CD14-positive monocyte (primary cell): ENCODE measurements around the gene TMPRSS15. TPM values are rescaled to one million over a fixed set of nuclear protein-coding genes. Genes with fewer than 3 reads are reported as not detected.
A peak's percentile ranks its signal among the peaks of the same experiment; 100 is the strongest.

Source experiments
- DNase-seq, 3 donors: peaks; one replicate each; pipeline ENCODE4 v3.0.0-alpha.2; 2011 to 2022
- H2AFZ ChIP-seq: 2 replicates; pipeline ENCODE4 v1.6.0; 2012; ENCODE audit warnings: mild to moderate bottlenecking, low read depth, low read length, inconsistent platforms; ENCODE audit not compliant: insufficient read depth, poor library complexity, severe bottlenecking
- H3K27ac ChIP-seq, 2 donors: 1 replicate in 1 of 2; 2 replicates in 1 of 2; pipeline ENCODE4 v1.5.1; 2012 to 2013; ENCODE audit warnings: low read length in 2 of 2, control low read depth in 1 of 2, inconsistent platforms in 1 of 2, low read depth in 1 of 2, mild to moderate bottlenecking in 1 of 2
- H3K27me3 ChIP-seq, 2 donors: one replicate each; pipeline versions ENCODE4 v1.6.0 to v1.6.1; 2011 to 2013; ENCODE audit warnings: low read length in 2 of 2; ENCODE audit not compliant: control insufficient read depth in 2 of 2, insufficient read depth in 2 of 2
- H3K36me3 ChIP-seq, 2 donors: replicated peaks in 1 of 2; 1 replicate in 1 of 2; 2 replicates in 1 of 2; pipeline versions ENCODE4 v1.5.1 to v1.6.1; 2012 to 2013; ENCODE audit warnings: low read length in 2 of 2, control low read depth in 1 of 2, inconsistent platforms in 1 of 2, mild to moderate bottlenecking in 1 of 2; ENCODE audit not compliant: insufficient read depth in 2 of 2, control insufficient read depth in 1 of 2
- H3K4me1 ChIP-seq, 2 donors: 1 replicate in 1 of 2; 2 replicates in 1 of 2; pipeline versions ENCODE4 v1.5.1 to v1.6.1; 2012 to 2013; ENCODE audit warnings: low read length in 2 of 2, control low read depth in 1 of 2, inconsistent platforms in 1 of 2, mild to moderate bottlenecking in 1 of 2, moderate library complexity in 1 of 2; ENCODE audit not compliant: insufficient read depth in 2 of 2, control insufficient read depth in 1 of 2
- H3K4me2 ChIP-seq: replicated peaks from 2 replicates; pipeline ENCODE3; 2012; ENCODE audit warnings: low read length, moderate library complexity, mild to moderate bottlenecking; ENCODE audit not compliant: poor library complexity, severe bottlenecking; ENCODE audit errors: extremely low read depth
- H3K4me3 ChIP-seq, 3 experiments: fragments of 200-600 bp in 1 of 3; sonication (generic) in 1 of 3; replicated peaks in 1 of 3; 1 replicate in 2 of 3; 2 replicates in 1 of 3; pipeline ENCODE4 v1.5.1; 2011 to 2013; ENCODE audit warnings: low read length in 3 of 3, mild to moderate bottlenecking in 3 of 3, control low read depth in 2 of 3, low read depth in 2 of 3, inconsistent platforms in 1 of 3, moderate library complexity in 1 of 3
- H3K79me2 ChIP-seq: 2 replicates; pipeline ENCODE4 v1.6.0; 2012; ENCODE audit warnings: mild to moderate bottlenecking, control low read depth, inconsistent platforms, low read length, moderate library complexity; ENCODE audit not compliant: insufficient read depth
- H3K9ac ChIP-seq: 2 replicates; pipeline ENCODE4 v1.6.0; 2017; ENCODE audit warnings: low read length, mild to moderate bottlenecking; ENCODE audit not compliant: insufficient read depth, poor library complexity, severe bottlenecking
- H3K9me3 ChIP-seq, 2 donors: replicated peaks in 1 of 2; 1 replicate in 1 of 2; 2 replicates in 1 of 2; pipeline versions ENCODE4 v1.5.1 to v1.6.1; 2012 to 2013; ENCODE audit warnings: low read length in 2 of 2, control low read depth in 1 of 2; ENCODE audit not compliant: control insufficient read depth in 1 of 2, insufficient read depth in 1 of 2
- H4K20me1 ChIP-seq: 2 replicates; pipeline ENCODE4 v1.6.0; 2012; ENCODE audit warnings: mild to moderate bottlenecking, low read length, control low read depth, moderate library complexity; ENCODE audit not compliant: insufficient read depth
- H3K27ac Mint-ChIP-seq, 7 donors: one replicate each; pipeline ENCODE4 v1.8.0; 2020; ENCODE audit warnings: mild to moderate bottlenecking in 7 of 7, mixed read lengths in 7 of 7, moderate library complexity in 6 of 7, inconsistent platforms in 2 of 7
- H3K27me3 Mint-ChIP-seq, 3 donors: one replicate each; pipeline ENCODE4 v1.8.0; 2021 to 2022; ENCODE audit warnings: low read depth in 3 of 3, mild to moderate bottlenecking in 3 of 3, mixed read lengths in 3 of 3, moderate library complexity in 3 of 3, inconsistent platforms in 1 of 3
- H3K36me3 Mint-ChIP-seq, 2 donors: one replicate each; pipeline ENCODE4 v1.8.0; 2020; ENCODE audit warnings: mixed read lengths in 2 of 2, inconsistent platforms in 1 of 2, mild to moderate bottlenecking in 1 of 2
- H3K4me1 Mint-ChIP-seq: one replicate; pipeline ENCODE4 v1.8.0; 2020; ENCODE audit warnings: mild to moderate bottlenecking, mixed read lengths
- H3K4me3 Mint-ChIP-seq, 2 donors: one replicate each; pipeline ENCODE4 v1.8.0; 2020; ENCODE audit warnings: mild to moderate bottlenecking in 2 of 2, mixed read lengths in 2 of 2, moderate library complexity in 1 of 2
- H3K9me3 Mint-ChIP-seq, 7 donors: one replicate each; pipeline ENCODE4 v1.8.0; 2020 to 2022; ENCODE audit warnings: mixed read lengths in 7 of 7, mild to moderate bottlenecking in 6 of 7, moderate library complexity in 6 of 7, inconsistent platforms in 2 of 7
- CTCF ChIP-seq: fragments of 200-600 bp; IDR thresholded peaks from one replicate; pipeline ENCODE4 v1.8.0; 2022; ENCODE audit warnings: antibody characterized with exemption, mild to moderate bottlenecking
- WGBS: methylation state at CpG from one replicate; pipeline ENCODE4 v1.1.5; 2013; ENCODE audit warnings: missing lambda C conversion rate; ENCODE audit not compliant: insufficient coverage; 5-methylcytosine and 5-hydroxymethylcytosine counted together
- intact Hi-C, 2 donors: fragments of 100-400 bp; cut with micrococcal nuclease; formaldehyde crosslinking; loops; one replicate each; pipeline versions ENCODE4 v1.15.0 to v1.15.1; 2023
- polyA plus RNA-seq, 3 donors: library from polyadenylated mRNA; depleted of rRNA in 1 of 3; unstranded in 2 of 3; stranded (reverse) in 1 of 3; fragments of 300-500 nt in 2 of 3; fragments of >200 nt in 1 of 3; fragmentation: Illumina TruSeq in 2 of 3; gene quantifications; 1 replicate in 2 of 3; 2 replicates in 1 of 3; pipeline ENCODE4 v1.2.3, GENCODE V29; 2012 to 2021

TMPRSS15 gene
- polyA plus RNA-seq, 3 donors: not detected

GRCh38 chr21:18244671-18245463 is 158.7 kb downstream of the TMPRSS15 start, which contains the start of gene CHODL:
Gene CHODL, plus strand, starts transcription at chr21:18244833. Its CDS starts 391 bp downstream, at chr21:18245224.
- H3K9ac ChIP-seq: no peak within 1 kb of the TSS
- H3K27ac ChIP-seq: no peak within 1 kb of the TSS
- TF ChIP-seq CTCF: no peak
- no peaks in the 10 kb centered on the region for H3K36me3 ChIP-seq
- H3K4me2 ChIP-seq: peak within 1 kb of the TSS; percentile 39
- H3K4me1 ChIP-seq: peaks cover 0 to 6% of the 10 kb centered on the region in 2 donors
- H4K20me1 ChIP-seq: no peaks in the 10 kb centered on the region
- H3K9me3 Mint-ChIP-seq: peaks cover 0 to 5% (median 4%) of the 10 kb centered on the region in 7 donors
- no peaks in the 10 kb centered on the region for H3K79me2 ChIP-seq
- H3K36me3 Mint-ChIP-seq: no peaks in the 10 kb centered on the region
- no peak for DNase-seq
- under 1% methylated on average over 55 of the region's 72 CpGs for WGBS
- intact Hi-C loops: no loop called here
- H3K27me3 Mint-ChIP-seq: peaks cover 22 to 27% (median 26%) of the 10 kb centered on the region in 3 donors
- no peak within 1 kb of the TSS for H3K4me3 ChIP-seq
- H3K4me3 Mint-ChIP-seq: peak within 1 kb of the TSS; percentile 50 to 77
- peaks cover 0 to 5% of the 10 kb centered on the region in 2 donors for H3K9me3 ChIP-seq
- H3K27ac Mint-ChIP-seq: no peak within 1 kb of the TSS
- H3K27me3 ChIP-seq: peaks cover 20 to 33% of the 10 kb centered on the region in 2 donors
- peaks cover 6% of the 10 kb centered on the region for H3K4me1 Mint-ChIP-seq
- peak within 1 kb of the TSS; percentile 29 for H2AFZ ChIP-seq

- peaks cover 0 to 4% (median 2%) of the 10 kb centered on the region in 7 donors for H3K9me3 Mint-ChIP-seq
- intact Hi-C loops: no loop called here
- Histone ChIP-seq H2AFZ (no peak overlapping the region), H3K27me3 (no peaks in the 10 kb centered on the region), H3K27ac (no peak overlapping the region), H3K36me3 (no peaks in the 10 kb centered on the region), H3K4me1 (no peaks in the 10 kb centered on the region), H3K9ac (no peak overlapping the region), H3K4me3 (no peak overlapping the region), H3K9me3 (peaks cover 4 to 5% of the 10 kb centered on the region in 2 donors), H4K20me1 (no peaks in the 10 kb centered on the region), H3K79me2 (no peaks in the 10 kb centered on the region), H3K4me2 (no peak overlapping the region)
- H3K36me3 Mint-ChIP-seq: no peaks in the 10 kb centered on the region
- no peaks in the 10 kb centered on the region for H3K4me1 Mint-ChIP-seq
- no peak for DNase-seq
- no peak for TF ChIP-seq CTCF
- no CpG with 5 or more reads among the region's 1 CpG for WGBS
- H3K27ac Mint-ChIP-seq: no peak overlapping the region
- H3K27me3 Mint-ChIP-seq: peaks cover 0 to 2% (median 0%) of the 10 kb centered on the region in 3 donors
- no peak overlapping the region for H3K4me3 Mint-ChIP-seq
Observed at GRCh38 chr21:18235545-18235944, 168.0 kb downstream of the TMPRSS15 start.
